Activated T-helper 2 cell treated with anti-CD3 and anti-CD28 coated beads, Interferon-gamma antibody, Interleukin-2, Interleukin-4, amounts not matched to agents 10 μg/mL and 5 μg/mL and 100 μg/mL, durations not matched to agents 14 hours and 24 hours and 36 hours (primary cell): ENCODE data around the gene MIDN. TPM values are rescaled to one million over a fixed set of nuclear protein-coding genes. Genes with fewer than 3 reads are reported as not detected.

ENCODE experiments used
- DNase-seq: peaks from one replicate; pipeline ENCODE4 v3.0.0; 2021; ENCODE audit warnings: low spot score
- H3K27ac Mint-ChIP-seq: one replicate; pipeline ENCODE4 v1.8.0; 2021; ENCODE audit warnings: mixed read lengths
- H3K27me3 Mint-ChIP-seq: one replicate; pipeline ENCODE4 v1.8.0; 2021; ENCODE audit warnings: low read depth, mixed read lengths
- H3K36me3 Mint-ChIP-seq: one replicate; pipeline ENCODE4 v1.8.0; 2021; ENCODE audit warnings: low read depth, mixed read lengths
- H3K4me1 Mint-ChIP-seq: one replicate; pipeline ENCODE4 v1.8.0; 2021; ENCODE audit warnings: low read depth, mixed read lengths
- H3K4me3 Mint-ChIP-seq: one replicate; pipeline ENCODE4 v1.8.0; 2021; ENCODE audit warnings: low read depth, mild to moderate bottlenecking, moderate library complexity, mixed read lengths
- H3K9me3 Mint-ChIP-seq: one replicate; pipeline ENCODE4 v1.8.0; 2021; ENCODE audit warnings: mixed read lengths
- intact Hi-C: fragments of 100-400 bp; cut with micrococcal nuclease; formaldehyde crosslinking; loops from one replicate; pipeline ENCODE4 v1.15.1; 2023
- total RNA-seq: library from RNA; stranded (reverse); gene quantifications from 2 replicates; pipeline ENCODE4 v1.2.3, GENCODE V29; 2022

Gene MIDN
- total RNA-seq, 1 donor from 2014 or later: 84.7 TPM

DNA sequence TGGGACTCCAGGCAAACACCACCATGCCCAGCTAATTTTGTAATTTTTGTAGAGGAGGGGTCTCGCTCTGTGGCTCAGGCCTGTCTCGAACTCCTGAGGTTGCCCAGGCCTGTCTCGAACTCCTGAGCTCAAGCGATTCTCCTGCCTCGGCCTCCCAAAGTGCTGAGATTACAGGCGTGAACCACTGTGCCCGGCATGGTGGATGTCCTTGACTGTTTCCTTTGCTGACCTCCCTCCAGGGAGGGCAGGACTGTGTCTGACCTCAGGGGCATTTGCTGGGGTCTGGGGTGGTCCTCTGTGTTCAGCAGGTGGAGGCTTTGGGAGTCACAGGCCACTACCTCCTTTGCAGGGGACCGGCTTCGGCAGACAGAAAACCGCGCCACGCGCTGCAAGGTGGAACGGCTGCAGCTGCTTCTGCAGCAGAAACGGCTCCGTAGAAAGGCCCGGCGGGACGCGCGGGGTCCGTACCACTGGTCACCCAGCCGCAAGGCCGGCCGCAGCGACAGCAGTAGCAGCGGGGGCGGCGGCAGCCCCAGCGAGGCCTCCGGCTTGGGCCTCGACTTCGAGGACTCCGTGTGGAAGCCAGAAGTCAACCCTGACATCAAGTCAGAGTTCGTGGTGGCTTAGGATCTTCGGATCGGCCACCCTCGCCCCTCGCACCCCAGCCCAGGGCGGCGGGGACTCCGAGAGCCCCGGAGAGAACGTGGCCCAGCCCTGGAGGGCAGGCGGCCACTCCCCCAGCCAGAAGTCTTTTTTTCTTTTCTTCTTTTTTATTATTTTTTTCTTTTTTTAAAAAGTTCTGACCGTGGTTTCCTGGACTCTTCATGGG is 8.5 kb downstream of the MIDN start:
- peaks cover 33% of the 10 kb centered on the region for H3K4me1 Mint-ChIP-seq
- DNase-seq: no peak
- peak overlapping the region; percentile 30 for H3K4me3 Mint-ChIP-seq
- H3K27ac Mint-ChIP-seq: peak overlapping the region; percentile 64
- no peaks in the 10 kb centered on the region for H3K9me3 Mint-ChIP-seq
- H3K27me3 Mint-ChIP-seq: no peaks in the 10 kb centered on the region
- intact Hi-C loops: no loop called here
- peaks cover 54% of the 10 kb centered on the region for H3K36me3 Mint-ChIP-seq

DNA sequence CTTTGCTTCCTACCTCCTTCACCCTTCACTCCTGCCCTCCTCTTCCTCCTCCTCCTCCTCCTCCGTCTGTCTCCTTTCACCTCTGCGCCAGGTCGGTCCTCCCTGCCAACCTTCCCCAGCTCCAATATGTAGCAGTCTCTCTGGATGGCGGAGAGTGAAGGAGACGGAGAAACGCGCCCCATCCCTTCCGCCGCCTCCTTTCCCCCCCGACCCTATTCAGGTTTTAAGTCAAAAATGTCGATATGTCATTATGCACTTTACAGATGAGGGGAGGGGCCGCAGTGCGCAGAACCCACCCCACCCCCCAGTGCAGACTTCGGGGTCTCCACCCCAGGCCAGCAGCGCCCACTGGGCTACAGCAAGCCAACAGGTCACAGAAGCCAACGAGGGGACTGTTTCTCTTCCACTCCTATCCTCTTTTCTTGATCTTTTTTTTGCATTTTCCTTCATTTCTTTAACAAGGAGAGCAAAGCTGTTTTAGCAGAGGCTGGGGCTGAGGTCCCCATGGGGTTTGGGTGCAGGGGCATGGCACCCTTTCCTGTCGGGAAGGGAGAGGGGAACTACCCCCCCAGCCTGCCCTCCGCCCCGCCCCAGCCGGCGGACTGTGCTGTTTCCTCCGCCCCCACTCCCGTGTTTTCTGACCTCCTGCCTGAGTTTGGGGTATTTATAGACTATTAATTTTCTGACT is 9.2 kb downstream of the MIDN start:
- peaks cover 47% of the 10 kb centered on the region for H3K36me3 Mint-ChIP-seq

DNA sequence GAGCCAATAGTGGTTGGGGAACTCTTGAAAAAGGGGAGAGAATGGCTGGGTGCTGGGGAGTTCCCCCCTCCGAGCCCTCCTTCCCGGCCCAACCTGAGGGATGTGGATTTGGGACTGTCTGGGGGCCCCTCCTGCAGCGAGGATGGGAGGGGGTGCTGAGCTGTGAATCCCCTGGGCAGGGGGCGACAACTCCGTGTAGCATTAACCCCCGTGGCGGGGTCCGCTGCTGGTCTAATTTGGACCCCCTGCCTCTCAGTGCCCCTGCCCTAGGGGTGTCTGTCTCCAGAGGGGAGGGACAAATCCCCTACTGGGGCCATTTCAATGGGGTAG is 9.7 kb downstream of the MIDN start:
- Mint-ChIP-seq H3K27ac (peak overlapping the region; percentile 64), H3K4me1 (peaks cover 38% of the 10 kb centered on the region), H3K27me3 (no peaks in the 10 kb centered on the region), H3K36me3 (peaks cover 47% of the 10 kb centered on the region), H3K4me3 (peak overlapping the region; percentile 52), H3K9me3 (no peaks in the 10 kb centered on the region)
- no peak for DNase-seq
- intact Hi-C loops: no loop called here

More for the DNA sequence above, 9.2 kb downstream of the MIDN start:
- Mint-ChIP-seq H3K4me3 (peak overlapping the region; percentile 39), H3K27me3 (no peaks in the 10 kb centered on the region), H3K9me3 (no peaks in the 10 kb centered on the region), H3K4me1 (peaks cover 35% of the 10 kb centered on the region), H3K27ac (peak overlapping the region; percentile 64)
- DNase-seq: no peak
- intact Hi-C loops: no loop called here

DNA sequence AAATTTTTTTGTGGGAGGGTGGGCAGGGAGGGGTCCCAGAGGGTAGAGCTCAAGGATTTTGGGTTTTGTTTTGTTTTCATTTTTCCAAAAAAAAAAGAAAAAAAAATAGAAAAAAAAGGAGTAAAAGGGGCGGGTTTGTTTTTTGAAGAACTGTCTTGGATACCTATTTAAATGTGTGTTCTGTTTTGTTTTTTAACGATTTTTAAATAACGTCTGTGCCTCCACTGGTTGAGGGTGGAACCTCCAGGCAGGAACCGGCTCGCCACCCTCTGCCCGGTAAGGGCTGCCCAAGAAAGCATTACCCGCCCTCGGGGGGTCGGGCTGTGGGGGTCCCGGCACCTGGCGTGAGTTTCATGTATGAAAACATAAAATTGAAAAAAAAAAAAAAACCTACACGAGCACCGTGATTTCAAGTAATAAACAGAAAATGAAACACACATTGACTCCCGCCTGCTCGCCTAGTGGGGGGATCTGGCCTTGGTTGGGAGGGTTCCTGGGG is 10.4 kb downstream of the MIDN start:
- intact Hi-C loops: loop anchor here (1.0 kb wide), 1 partner anchor 11 kb away; the partner anchor contains the start of gene CIRBP
- peak overlapping the region; percentile 82 for H3K4me3 Mint-ChIP-seq
- no peaks in the 10 kb centered on the region for H3K9me3 Mint-ChIP-seq
- H3K27ac Mint-ChIP-seq: peak overlapping the region; percentile 93
- peaks cover 35% of the 10 kb centered on the region for H3K4me1 Mint-ChIP-seq
- H3K36me3 Mint-ChIP-seq: peaks cover 41% of the 10 kb centered on the region
- DNase-seq: no peak
- no peaks in the 10 kb centered on the region for H3K27me3 Mint-ChIP-seq

DNA sequence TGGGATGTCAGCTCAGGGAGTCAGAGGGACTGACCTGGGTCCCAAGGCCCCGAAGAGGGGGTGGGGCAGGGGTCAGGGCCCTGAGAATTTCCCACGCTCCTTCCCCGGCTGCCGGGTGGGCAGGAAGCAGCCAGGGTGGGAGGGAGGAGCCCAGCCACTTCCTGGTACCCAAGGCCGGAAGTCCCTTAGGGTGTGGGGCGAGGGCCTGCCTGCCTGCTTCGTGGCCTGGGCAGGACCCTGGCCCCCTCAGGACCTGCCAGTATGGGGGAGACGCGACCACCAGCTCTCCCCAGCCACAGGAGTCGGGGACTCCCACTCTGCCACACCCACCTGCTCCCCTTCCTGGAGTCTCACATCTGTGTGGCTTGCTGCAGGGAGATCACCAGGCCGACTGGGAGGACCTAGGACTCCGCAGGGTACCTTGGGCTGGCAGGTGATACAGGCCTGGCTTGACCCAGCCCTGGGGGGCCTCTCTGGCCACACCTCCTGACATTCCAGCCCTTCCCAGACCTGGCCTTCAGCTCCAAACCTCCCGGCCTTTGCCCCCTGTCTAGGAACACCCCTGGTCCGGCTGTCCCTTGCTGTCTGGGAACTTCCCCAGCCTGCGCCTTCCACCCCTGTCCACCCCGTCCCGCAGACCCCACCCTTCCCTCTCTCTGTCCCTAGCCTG is 11.0 kb downstream of the MIDN start:
- peak overlapping the region; percentile 82 for H3K4me3 Mint-ChIP-seq
- H3K36me3 Mint-ChIP-seq: peaks cover 41% of the 10 kb centered on the region
- H3K27me3 Mint-ChIP-seq: no peaks in the 10 kb centered on the region
- intact Hi-C loops: loop anchor here (1.0 kb wide), 1 partner anchor 10 kb away; the partner anchor contains the start of gene CIRBP
- H3K27ac Mint-ChIP-seq: peak overlapping the region; percentile 93
- peaks cover 35% of the 10 kb centered on the region for H3K4me1 Mint-ChIP-seq
- no peaks in the 10 kb centered on the region for H3K9me3 Mint-ChIP-seq
- peak; percentile 75 for DNase-seq

DNA sequence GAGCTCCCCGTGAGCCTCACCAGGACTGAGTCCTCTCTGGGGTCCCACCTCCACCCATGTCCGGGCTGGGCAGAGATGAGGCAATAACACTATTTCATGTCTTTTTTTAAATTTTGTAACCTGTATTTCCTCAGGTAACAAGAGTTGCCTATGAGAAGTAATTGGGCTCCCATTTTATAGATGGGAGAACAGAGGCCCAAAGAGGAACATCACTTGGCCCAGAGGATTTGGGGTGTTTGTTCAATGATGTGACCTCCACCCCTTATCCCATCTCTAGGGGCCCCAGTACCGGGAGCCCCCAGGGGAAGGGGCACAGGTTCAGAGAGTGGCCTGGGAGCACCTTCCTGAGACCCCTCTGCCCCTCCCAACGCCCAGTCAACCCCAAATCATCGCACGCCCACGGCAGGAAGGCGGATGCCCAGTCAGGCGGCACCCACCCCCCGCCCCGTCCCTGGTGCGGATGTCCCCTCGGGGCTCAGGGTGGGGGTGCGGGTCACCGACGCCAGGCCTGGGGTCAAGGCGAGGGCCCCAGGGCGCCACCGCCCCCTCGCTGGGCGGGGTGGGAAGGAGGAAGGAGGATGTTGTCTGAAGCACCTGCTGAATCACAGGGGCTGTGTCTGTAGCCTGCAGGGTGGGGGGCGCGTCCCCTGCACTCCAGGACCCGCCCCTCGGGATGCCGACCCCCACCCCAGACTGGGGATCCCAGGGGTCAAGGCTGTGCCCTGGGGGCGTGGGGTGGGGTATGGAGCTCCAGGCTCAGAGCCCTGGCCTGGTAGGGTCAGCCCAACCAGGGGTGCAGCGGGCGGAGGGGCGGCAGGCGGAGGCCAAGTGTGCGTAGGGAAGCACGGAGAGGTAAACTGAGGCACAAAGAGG is 11.7 kb downstream of the MIDN start:
- peak; percentile 46 for DNase-seq
- peak overlapping the region; percentile 82 for H3K4me3 Mint-ChIP-seq
- H3K27me3 Mint-ChIP-seq: no peaks in the 10 kb centered on the region
- H3K9me3 Mint-ChIP-seq: no peaks in the 10 kb centered on the region
- intact Hi-C loops: loop anchor here (1.0 kb wide), 2 partner anchors 9 to 11 kb away; partner anchors contain the start of gene CIRBP
- H3K27ac Mint-ChIP-seq: peak overlapping the region; percentile 93
- H3K36me3 Mint-ChIP-seq: peaks cover 34% of the 10 kb centered on the region
- H3K4me1 Mint-ChIP-seq: peaks cover 38% of the 10 kb centered on the region

DNA sequence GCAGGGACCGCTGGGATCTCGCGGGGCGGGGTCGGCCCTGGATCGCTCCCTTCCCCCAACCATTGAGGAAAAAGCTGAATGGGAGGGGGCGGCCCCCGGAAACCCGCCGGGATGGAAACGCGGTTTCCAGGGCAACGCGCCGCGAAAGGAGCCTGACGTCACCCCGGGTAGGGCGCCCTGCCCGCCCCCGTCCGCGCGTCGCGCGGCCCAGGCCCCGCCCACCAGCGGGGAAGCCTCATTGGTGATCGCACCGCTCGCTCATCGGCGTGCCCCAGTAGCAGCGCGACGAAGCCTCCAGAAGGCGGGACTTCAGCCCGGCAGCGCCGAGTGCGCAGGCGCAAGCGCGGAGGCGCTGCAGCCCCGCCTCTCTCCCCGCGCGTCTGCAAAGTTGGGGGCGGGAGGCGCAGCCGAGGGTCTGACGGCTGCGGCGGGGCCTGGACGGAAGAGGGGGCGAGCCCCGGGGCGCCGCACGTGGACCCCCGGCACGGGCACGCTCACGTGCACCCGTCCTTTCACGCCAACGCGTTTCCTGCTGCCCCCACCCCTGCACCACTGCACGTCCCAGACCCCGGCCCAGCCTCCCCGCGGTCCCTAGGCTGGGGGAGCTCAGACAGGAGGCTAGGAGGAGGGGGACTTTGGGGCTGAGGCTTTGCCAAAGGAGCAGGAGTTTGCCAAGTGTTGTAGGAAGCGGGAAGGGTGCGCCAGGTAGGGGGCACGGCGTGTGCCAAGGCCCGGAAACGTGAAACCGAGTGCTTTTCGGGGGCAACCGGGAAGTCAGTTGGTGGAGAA is 12.6 kb downstream of the MIDN start:
- H3K27ac Mint-ChIP-seq: peak overlapping the region; percentile 90
- intact Hi-C loops: loop anchor here (1.0 kb wide), 1 partner anchor 12 kb away; no protein-coding TSS in a partner anchor

DNA sequence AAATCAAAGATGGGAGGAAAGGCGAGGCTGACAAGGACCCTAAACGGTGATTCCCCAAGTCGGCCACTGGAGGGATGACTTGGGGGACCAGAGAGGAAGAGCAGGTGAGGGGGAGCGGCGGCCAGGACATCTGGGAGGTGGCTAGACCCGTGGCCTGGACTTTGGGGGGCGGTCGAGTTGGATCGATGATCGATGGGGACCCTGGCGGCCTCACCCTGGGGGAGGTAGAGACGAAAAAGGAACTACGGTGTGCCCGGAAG is 13.1 kb downstream of the MIDN start:
- H3K4me1 Mint-ChIP-seq: peaks cover 44% of the 10 kb centered on the region

More for the DNA sequence above, 12.6 kb downstream of the MIDN start:
- DNase-seq: peak; percentile 97
- H3K36me3 Mint-ChIP-seq: peaks cover 31% of the 10 kb centered on the region
- no peaks in the 10 kb centered on the region for H3K9me3 Mint-ChIP-seq
- no peaks in the 10 kb centered on the region for H3K27me3 Mint-ChIP-seq
- peaks cover 44% of the 10 kb centered on the region for H3K4me1 Mint-ChIP-seq
- H3K4me3 Mint-ChIP-seq: peak overlapping the region; percentile 88

DNA sequence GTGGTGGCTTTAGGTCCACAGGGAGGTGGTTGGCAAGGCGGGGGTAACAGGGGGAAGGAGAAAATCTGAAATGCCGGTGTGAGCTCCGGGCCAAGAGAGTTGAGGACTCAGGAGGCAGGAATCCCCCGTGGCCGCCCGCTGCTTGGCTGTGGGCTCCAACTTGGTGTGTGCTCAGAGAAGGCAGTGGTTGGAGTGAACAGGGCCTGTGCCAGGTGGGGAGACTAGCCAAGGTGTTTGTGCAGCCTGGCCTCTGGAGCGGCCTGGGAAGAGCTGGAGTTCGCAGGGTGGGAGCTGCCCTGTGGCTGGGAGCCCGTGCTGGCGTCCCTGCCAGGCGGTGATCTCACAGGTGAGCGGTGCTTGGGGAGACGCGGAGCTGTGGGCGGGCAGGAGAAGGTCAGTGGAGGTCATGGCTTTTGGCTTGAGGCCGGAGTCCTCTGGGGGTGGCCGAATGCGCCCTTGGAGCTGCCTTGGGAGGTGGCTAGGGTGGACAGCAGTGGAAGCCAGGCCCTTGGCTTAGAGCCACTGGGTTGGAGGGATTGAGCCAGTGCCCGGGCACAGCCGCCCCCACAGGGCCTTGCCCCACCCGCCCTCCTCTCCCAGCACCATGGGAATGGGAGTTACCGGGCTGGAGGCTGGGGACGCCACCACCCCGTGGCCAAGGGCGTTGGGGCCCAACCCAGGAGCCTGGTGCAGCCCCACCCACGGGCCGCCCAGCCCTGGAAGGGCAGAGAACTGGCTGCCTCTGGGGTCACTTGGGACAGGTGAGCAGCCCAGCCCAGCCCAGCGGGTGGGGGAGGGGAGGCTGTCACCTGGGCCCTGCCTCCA is 13.6 kb downstream of the MIDN start:
- H3K9me3 Mint-ChIP-seq: no peaks in the 10 kb centered on the region
- peak overlapping the region; percentile 88 for H3K4me3 Mint-ChIP-seq
- intact Hi-C loops: no loop called here
- no peaks in the 10 kb centered on the region for H3K27me3 Mint-ChIP-seq
- H3K27ac Mint-ChIP-seq: peak overlapping the region; percentile 90
- H3K36me3 Mint-ChIP-seq: peaks cover 22% of the 10 kb centered on the region
- H3K4me1 Mint-ChIP-seq: peaks cover 44% of the 10 kb centered on the region
- no peak for DNase-seq

More for the DNA sequence above, 13.1 kb downstream of the MIDN start:
- Mint-ChIP-seq H3K36me3 (peaks cover 26% of the 10 kb centered on the region), H3K4me3 (peak overlapping the region; percentile 88), H3K27me3 (no peaks in the 10 kb centered on the region), H3K27ac (peak overlapping the region; percentile 90), H3K9me3 (no peaks in the 10 kb centered on the region)
- intact Hi-C loops: no loop called here
- no peak for DNase-seq

DNA sequence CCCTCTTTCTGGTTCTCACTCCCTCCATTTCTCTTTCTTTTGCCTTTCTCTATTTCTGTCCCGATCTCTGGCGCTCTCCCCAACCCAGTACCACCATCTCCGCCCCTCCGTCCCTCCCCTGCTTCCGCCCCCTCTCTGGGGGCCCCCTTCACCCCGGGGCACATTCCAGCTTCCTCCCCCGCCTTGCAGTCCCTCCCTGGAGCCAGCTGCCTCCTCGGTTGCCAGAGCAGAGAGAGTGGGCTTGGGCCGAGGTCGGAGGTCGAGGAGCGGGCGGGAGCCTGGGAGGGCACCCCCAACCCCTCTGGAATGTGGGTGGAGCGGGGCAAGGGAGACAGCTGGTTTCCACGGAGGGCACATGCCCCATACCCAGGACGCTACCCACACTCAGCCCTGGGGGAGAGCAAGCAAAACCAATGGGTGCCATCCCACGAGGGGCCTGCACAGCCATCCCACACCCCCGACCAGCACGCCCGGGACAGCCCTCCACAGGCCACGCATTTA is 14.3 kb downstream of the MIDN start:
- H3K4me3 Mint-ChIP-seq: peak overlapping the region; percentile 26
- H3K36me3 Mint-ChIP-seq: peaks cover 17% of the 10 kb centered on the region
- intact Hi-C loops: no loop called here
- no peaks in the 10 kb centered on the region for H3K9me3 Mint-ChIP-seq
- no peak overlapping the region for H3K27ac Mint-ChIP-seq
- DNase-seq: no peak
- peaks cover 43% of the 10 kb centered on the region for H3K4me1 Mint-ChIP-seq
- no peaks in the 10 kb centered on the region for H3K27me3 Mint-ChIP-seq

DNA sequence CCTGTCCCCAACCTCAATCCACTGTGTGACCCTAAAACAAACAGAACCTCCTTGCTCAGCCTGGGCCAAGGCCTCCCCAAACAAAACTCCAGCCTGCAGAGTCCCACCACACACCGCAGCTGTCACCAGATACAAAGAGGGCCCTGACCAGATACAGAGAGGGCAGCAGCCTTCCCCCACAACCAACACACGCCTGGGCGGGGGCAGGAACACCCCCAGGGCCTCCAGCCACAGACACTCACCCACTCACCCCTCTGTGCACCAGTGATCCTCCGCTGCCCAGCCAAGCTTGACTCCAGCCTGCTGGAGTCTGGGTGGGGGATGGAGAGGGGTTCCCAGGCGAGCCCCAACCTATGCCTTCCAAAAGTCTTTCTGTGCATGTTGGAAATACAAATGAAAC is 14.8 kb downstream of the MIDN start:
- Mint-ChIP-seq H3K4me1 (peaks cover 42% of the 10 kb centered on the region), H3K36me3 (peaks cover 13% of the 10 kb centered on the region), H3K27ac (peak overlapping the region; percentile 15), H3K4me3 (peak overlapping the region; percentile 3), H3K9me3 (no peaks in the 10 kb centered on the region), H3K27me3 (no peaks in the 10 kb centered on the region)
- intact Hi-C loops: no loop called here
- DNase-seq: no peak
